Measurements from ENCODE around the gene NPC1. TPM values are rescaled to one million over a fixed set of nuclear protein-coding genes. Genes with fewer than 3 reads are reported as not detected.
"Not testable (repeated sequence)": the region's sequence is repeated elsewhere in the genome, so short reads cannot be mapped to it uniquely, and the experiment has no call there.

The NPC1 gene
- total RNA-seq, 2 experiments from 2014 or later, result 25.9 to 27.9 TPM

- no peak for DNase-seq
- no peaks in the 10 kb centered on the region for H3K27me3 Mint-ChIP-seq (ENCODE audit: low read depth)
- peaks cover 42% of the 10 kb centered on the region for H3K36me3 Mint-ChIP-seq (ENCODE audit: low read depth)
- CTCF ChIA-PET, result interaction anchor here (0.5 to 0.8 kb wide), 3 partner anchors 21 to 545 kb away, joined by 3 read pairs; no protein-coding TSS in a partner anchor
- peaks cover 26% of the 10 kb centered on the region for H3K4me1 Mint-ChIP-seq (ENCODE audit: low read depth)
- intact Hi-C loops (cut with micrococcal nuclease), result no loop called here
- no peaks in the 10 kb centered on the region for H3K9me3 Mint-ChIP-seq
- H3K27ac Mint-ChIP-seq, result peak overlapping the region; percentile 36
- H3K4me3 Mint-ChIP-seq, result no peak overlapping the region
Observed at GRCh38 chr18:23572012-23572411, 14.3 kb downstream of the NPC1 start.

- Mint-ChIP-seq H3K36me3 (ENCODE audit: low read depth) (peaks cover 43% of the 10 kb centered on the region), H3K9me3 (no peaks in the 10 kb centered on the region), H3K27me3 (ENCODE audit: low read depth) (no peaks in the 10 kb centered on the region), H3K27ac (no peak overlapping the region), H3K4me1 (ENCODE audit: low read depth) (peaks cover 26% of the 10 kb centered on the region), H3K4me3 (no peak overlapping the region)
- intact Hi-C loops (cut with micrococcal nuclease), result no loop called here
- CTCF ChIA-PET, result interaction anchor here (1.0 kb wide), 1 partner anchor 54 kb away, joined by 3 read pairs; no protein-coding TSS in a partner anchor
- DNase-seq, result no peak
Observed at GRCh38 chr18:23570912-23571504, 15.3 kb downstream of the NPC1 start.

- Mint-ChIP-seq H3K9me3 (no peaks in the 10 kb centered on the region), H3K27ac (no peak overlapping the region), H3K4me1 (ENCODE audit: low read depth) (peaks cover 18% of the 10 kb centered on the region), H3K27me3 (ENCODE audit: low read depth) (no peaks in the 10 kb centered on the region), H3K4me3 (no peak overlapping the region), H3K36me3 (ENCODE audit: low read depth) (peaks cover 47% of the 10 kb centered on the region)
- CTCF ChIA-PET, result interaction anchor here (1.0 kb wide), 1 partner anchor 13 kb away, joined by 3 read pairs; no protein-coding TSS in a partner anchor
- intact Hi-C loops (cut with micrococcal nuclease), result no loop called here
- no peak for DNase-seq
Observed at GRCh38 chr18:23569299-23570063, 16.8 kb downstream of the NPC1 start.

GRCh38 chr18:23568281-23569138, 17.8 kb downstream of the NPC1 start:
- intact Hi-C loops (cut with micrococcal nuclease), result no loop called here
- Mint-ChIP-seq H3K27ac (no peak overlapping the region), H3K4me1 (ENCODE audit: low read depth) (peaks cover 12% of the 10 kb centered on the region), H3K9me3 (no peaks in the 10 kb centered on the region), H3K36me3 (ENCODE audit: low read depth) (peaks cover 50% of the 10 kb centered on the region), H3K27me3 (ENCODE audit: low read depth) (no peaks in the 10 kb centered on the region), H3K4me3 (no peak overlapping the region)
- CTCF ChIA-PET, result interaction anchor here (1.0 kb wide), 1 partner anchor 14 kb away, joined by 3 read pairs; no protein-coding TSS in a partner anchor
- no peak for DNase-seq

- Mint-ChIP-seq H3K27me3 (ENCODE audit: low read depth) (no peaks in the 10 kb centered on the region), H3K36me3 (ENCODE audit: low read depth) (peaks cover 52% of the 10 kb centered on the region), H3K9me3 (no peaks in the 10 kb centered on the region), H3K27ac (no peak overlapping the region), H3K4me3 (no peak overlapping the region), H3K4me1 (ENCODE audit: low read depth) (peaks cover 11% of the 10 kb centered on the region)
- intact Hi-C loops (cut with micrococcal nuclease), result no loop called here
- DNase-seq, result no peak
- CTCF ChIA-PET, result no interaction called here
Observed at GRCh38 chr18:23567671-23568070, 18.6 kb downstream of the NPC1 start.

GRCh38 chr18:23565916-23566547, 20.3 kb downstream of the NPC1 start:
- Mint-ChIP-seq H3K36me3 (ENCODE audit: low read depth) (peaks cover 53% of the 10 kb centered on the region), H3K4me3 (no peak overlapping the region), H3K4me1 (ENCODE audit: low read depth) (peaks cover 7% of the 10 kb centered on the region), H3K27me3 (ENCODE audit: low read depth) (no peaks in the 10 kb centered on the region), H3K27ac (no peak overlapping the region), H3K9me3 (no peaks in the 10 kb centered on the region)
- CTCF ChIA-PET, result no interaction called here
- DNase-seq, result no peak
- intact Hi-C loops (cut with micrococcal nuclease), result no loop called here

- no peak for DNase-seq
- no peaks in the 10 kb centered on the region for H3K9me3 Mint-ChIP-seq
- peaks cover 7% of the 10 kb centered on the region for H3K4me1 Mint-ChIP-seq (ENCODE audit: low read depth)
- no peak overlapping the region for H3K4me3 Mint-ChIP-seq
- intact Hi-C loops (cut with micrococcal nuclease), result loop anchor here (1.0 kb wide), 2 partner anchors 11 to 23 kb away; partner anchors contain the start of gene NPC1
- CTCF ChIA-PET, result interaction anchor here (0.7 to 2.3 kb wide), 3 partner anchors 24 to 603 kb away, joined by 4 to 7 read pairs (median 6); no protein-coding TSS in a partner anchor
- no peak overlapping the region for H3K27ac Mint-ChIP-seq
- H3K27me3 Mint-ChIP-seq (ENCODE audit: low read depth), result no peaks in the 10 kb centered on the region
- H3K36me3 Mint-ChIP-seq (ENCODE audit: low read depth), result peaks cover 43% of the 10 kb centered on the region
Observed at GRCh38 chr18:23563377-23564043, 22.8 kb downstream of the NPC1 start.

GRCh38 chr18:23560186-23560585, 26.1 kb downstream of the NPC1 start:
- no peaks in the 10 kb centered on the region for H3K9me3 Mint-ChIP-seq
- no peak for DNase-seq
- H3K27me3 Mint-ChIP-seq (ENCODE audit: low read depth), result no peaks in the 10 kb centered on the region

GRCh38 chr18:23557511-23557910, 28.8 kb downstream of the NPC1 start:
- CTCF ChIA-PET; H3K4me3 Mint-ChIP-seq; H3K27ac Mint-ChIP-seq; H3K4me1 Mint-ChIP-seq (ENCODE audit: low read depth); H3K9me3 Mint-ChIP-seq; intact Hi-C loops (cut with micrococcal nuclease); DNase-seq; H3K27me3 Mint-ChIP-seq (ENCODE audit: low read depth): not testable (repeated sequence)
- peaks cover 49% of the 10 kb centered on the region for H3K36me3 Mint-ChIP-seq (ENCODE audit: low read depth)

More at GRCh38 chr18:23560186-23560585, 26.1 kb downstream of the NPC1 start:
- Mint-ChIP-seq H3K36me3 (ENCODE audit: low read depth) (peaks cover 41% of the 10 kb centered on the region), H3K4me3 (no peak overlapping the region), H3K27ac (no peak overlapping the region), H3K4me1 (ENCODE audit: low read depth) (peaks cover 7% of the 10 kb centered on the region)
- CTCF ChIA-PET, result no interaction called here
- intact Hi-C loops (cut with micrococcal nuclease), result no loop called here

GRCh38 chr18:23556145-23556780, 30.0 kb downstream of the NPC1 start:
- CTCF ChIA-PET, result no interaction called here
- Mint-ChIP-seq H3K27me3 (ENCODE audit: low read depth) (no peaks in the 10 kb centered on the region), H3K36me3 (ENCODE audit: low read depth) (peaks cover 54% of the 10 kb centered on the region), H3K9me3 (no peaks in the 10 kb centered on the region), H3K4me3 (no peak overlapping the region), H3K4me1 (ENCODE audit: low read depth) (no peaks in the 10 kb centered on the region), H3K27ac (no peak overlapping the region)
- DNase-seq, result no peak
- intact Hi-C loops (cut with micrococcal nuclease), result no loop called here

GRCh38 chr18:23553887-23554286, 32.4 kb downstream of the NPC1 start:
- Mint-ChIP-seq H3K27me3 (ENCODE audit: low read depth) (no peaks in the 10 kb centered on the region), H3K9me3 (no peaks in the 10 kb centered on the region), H3K4me3 (no peak overlapping the region), H3K27ac (no peak overlapping the region), H3K4me1 (ENCODE audit: low read depth) (no peaks in the 10 kb centered on the region), H3K36me3 (ENCODE audit: low read depth) (peaks cover 53% of the 10 kb centered on the region)
- intact Hi-C loops (cut with micrococcal nuclease), result no loop called here
- no peak for DNase-seq
- CTCF ChIA-PET, result interaction anchor here (0.6 to 1.4 kb wide), 2 partner anchors 38 to 638 kb away, joined by 3 read pairs; no protein-coding TSS in a partner anchor
